Keratinocyte (primary cell): ENCODE data around the gene ALCAM. TPM values are rescaled to one million over a fixed set of nuclear protein-coding genes. Genes with fewer than 3 reads are reported as not detected.
A peak's percentile ranks its signal among the peaks of the same experiment; 100 is the strongest.
"Not testable (repeated sequence)": the region's sequence is repeated elsewhere in the genome, so short reads cannot be mapped to it uniquely, and the experiment has no call there.

Source experiments
- DNase-seq: peaks from one replicate; pipeline ENCODE4 v3.0.0-alpha.2; 2011; ENCODE audit warnings: low read depth, missing footprints, low spot score
- FAIRE-seq: peaks from 2 replicates; lab custom pipeline; 2011; peaks lifted over from hg19 to GRCh38; lab: Jason Lieb, UNC
- H2AFZ ChIP-seq: 2 replicates; pipeline ENCODE4 v1.6.0; 2012; ENCODE audit warnings: low read length, control low read depth, inconsistent platforms; ENCODE audit not compliant: control insufficient read depth
- H3K27ac ChIP-seq: 2 replicates; pipeline ENCODE4 v1.5.1; 2011; ENCODE audit warnings: low read length; ENCODE audit not compliant: control insufficient read depth, insufficient read depth
- H3K27me3 ChIP-seq: 3 replicates; pipeline ENCODE4 v1.6.0; 2011; ENCODE audit warnings: low read length; ENCODE audit not compliant: control insufficient read depth, insufficient read depth; ENCODE audit errors: extremely low read depth
- H3K36me3 ChIP-seq, 2 experiments: 2 replicates in 1 of 2; 3 replicates in 1 of 2; pipeline ENCODE4 v1.5.1; 2011; ENCODE audit warnings: low read length in 2 of 2, mild to moderate bottlenecking in 1 of 2; ENCODE audit not compliant: control insufficient read depth in 2 of 2, insufficient read depth in 2 of 2; ENCODE audit errors: extremely low read depth in 1 of 2
- H3K4me1 ChIP-seq: 3 replicates; pipeline ENCODE4 v1.5.1; 2011; ENCODE audit warnings: low read length; ENCODE audit not compliant: control insufficient read depth, insufficient read depth; ENCODE audit errors: extremely low read depth
- H3K4me2 ChIP-seq: 3 replicates; pipeline ENCODE4 v1.6.0; 2011; ENCODE audit warnings: low read depth, low read length; ENCODE audit not compliant: control insufficient read depth, insufficient read depth; ENCODE audit errors: extremely low read depth
- H3K4me3 ChIP-seq, 3 experiments: fragments of 200-600 bp in 1 of 3; sonication (generic) in 1 of 3; 2 replicates in 2 of 3; 3 replicates in 1 of 3; pipeline ENCODE4 v1.5.1; 2011 to 2016; ENCODE audit warnings: low read length in 3 of 3, mild to moderate bottlenecking in 3 of 3, control low read depth in 2 of 3, inconsistent platforms in 1 of 3, low read depth in 1 of 3, mixed read lengths in 1 of 3, mixed run types in 1 of 3, moderate library complexity in 1 of 3; ENCODE audit not compliant: control insufficient read depth in 2 of 3, insufficient read depth in 2 of 3; ENCODE audit errors: extremely low read depth in 1 of 3
- H3K79me2 ChIP-seq: 2 replicates; pipeline ENCODE4 v1.6.0; 2012; ENCODE audit warnings: low read length; ENCODE audit not compliant: control insufficient read depth, insufficient read depth
- H3K9ac ChIP-seq: 3 replicates; pipeline ENCODE4 v1.6.0; 2011; ENCODE audit warnings: low read length; ENCODE audit not compliant: control insufficient read depth, insufficient read depth; ENCODE audit errors: extremely low read depth
- H3K9me1 ChIP-seq: 3 replicates; pipeline ENCODE4 v1.6.0; 2011; ENCODE audit warnings: low read length; ENCODE audit not compliant: control insufficient read depth, insufficient read depth; ENCODE audit errors: extremely low read depth
- H3K9me3 ChIP-seq: 2 replicates; pipeline ENCODE4 v1.5.1; 2012; ENCODE audit warnings: low read depth, low read length; ENCODE audit not compliant: control insufficient read depth
- H4K20me1 ChIP-seq: 3 replicates; pipeline ENCODE4 v1.6.0; 2011; ENCODE audit warnings: low read length; ENCODE audit not compliant: control insufficient read depth, insufficient read depth; ENCODE audit errors: extremely low read depth
- EZH2 ChIP-seq: IDR thresholded peaks from one replicate; pipeline ENCODE4 v1.6.1; 2012; ENCODE audit warnings: inconsistent platforms, mild to moderate bottlenecking, low read length, moderate library complexity
- dilution Hi-C: fragments of 300-500 bp; cut with MboI; formaldehyde crosslinking; loops from one replicate; pipeline ENCODE4 v1.7.0; 2020; ENCODE audit warnings: low sequenced_read_pairs; ENCODE audit not compliant: extremely low pct_ligation_motif_present
- polyA plus RNA-seq, 5 experiments: library from polyadenylated mRNA; depleted of rRNA in 3 of 5; stranded (reverse) in 3 of 5; stranded (forward) in 1 of 5; unstranded in 1 of 5; fragments of >200 nt; gene quantifications; 1 replicate in 1 of 5; 2 replicates in 3 of 5; 3 replicates in 1 of 5; pipeline versions ENCODE4 v1.2.1 to v1.2.3, GENCODE V29; 2011 to 2012; ENCODE audit warnings: missing spikeins in 2 of 5, low read depth in 1 of 5, low replicate concordance in 1 of 5
- TF ChIP-seq, protein P1 (sequence below), 3 experiments: IDR thresholded peaks in 1 of 3; conservative IDR thresholded peaks in 1 of 3; optimal IDR thresholded peaks in 1 of 3; 2 replicates in 2 of 3; 3 replicates in 1 of 3; pipeline versions ENCODE3 to v1.5.1; 2011; ENCODE audit warnings: low read length in 3 of 3, mild to moderate bottlenecking in 3 of 3, moderate library complexity in 2 of 3, control low read depth in 1 of 3, inconsistent platforms in 1 of 3; ENCODE audit not compliant: insufficient read depth in 2 of 3; ENCODE audit errors: extremely low read depth in 1 of 3

Gene ALCAM
- polyA plus RNA-seq, 1 donor (not counting 4 experiments of a cell fraction or from before 2014, with no cell fraction given) = 71.3 TPM

GRCh38 chr3:105401691-105402149 is 35.0 kb downstream of the ALCAM start:
- H3K4me2 ChIP-seq = peak overlapping the region; percentile 59
- peaks cover 0 to 3% of the 10 kb centered on the region in 2 experiments for H3K36me3 ChIP-seq
- H3K9ac ChIP-seq = peak overlapping the region; percentile 59
- TF ChIP-seq EZH2 = no peak
- TF ChIP-seq, protein P1, sequence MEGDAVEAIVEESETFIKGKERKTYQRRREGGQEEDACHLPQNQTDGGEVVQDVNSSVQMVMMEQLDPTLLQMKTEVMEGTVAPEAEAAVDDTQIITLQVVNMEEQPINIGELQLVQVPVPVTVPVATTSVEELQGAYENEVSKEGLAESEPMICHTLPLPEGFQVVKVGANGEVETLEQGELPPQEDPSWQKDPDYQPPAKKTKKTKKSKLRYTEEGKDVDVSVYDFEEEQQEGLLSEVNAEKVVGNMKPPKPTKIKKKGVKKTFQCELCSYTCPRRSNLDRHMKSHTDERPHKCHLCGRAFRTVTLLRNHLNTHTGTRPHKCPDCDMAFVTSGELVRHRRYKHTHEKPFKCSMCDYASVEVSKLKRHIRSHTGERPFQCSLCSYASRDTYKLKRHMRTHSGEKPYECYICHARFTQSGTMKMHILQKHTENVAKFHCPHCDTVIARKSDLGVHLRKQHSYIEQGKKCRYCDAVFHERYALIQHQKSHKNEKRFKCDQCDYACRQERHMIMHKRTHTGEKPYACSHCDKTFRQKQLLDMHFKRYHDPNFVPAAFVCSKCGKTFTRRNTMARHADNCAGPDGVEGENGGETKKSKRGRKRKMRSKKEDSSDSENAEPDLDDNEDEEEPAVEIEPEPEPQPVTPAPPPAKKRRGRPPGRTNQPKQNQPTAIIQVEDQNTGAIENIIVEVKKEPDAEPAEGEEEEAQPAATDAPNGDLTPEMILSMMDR (optimal IDR thresholded peaks at IDR 0.05 in 1 of 3, IDR thresholded peaks at IDR 0.05 in 1 of 3, conservative IDR thresholded peaks at IDR 0.05 in 1 of 3; ENCODE audit: extremely low read depth in 1 of 3, insufficient read depth in 2 of 3, low read length in 3 of 3) = no peak
- peak overlapping the region in 2 of 3 experiments; percentile 3 to 38 for H3K4me3 ChIP-seq
- FAIRE-seq (peak; percentile 13), DNase-seq (no peak)
- no peaks in the 10 kb centered on the region for H3K27me3 ChIP-seq
- peaks cover 27% of the 10 kb centered on the region for H3K79me2 ChIP-seq
- peaks cover 34% of the 10 kb centered on the region for H3K4me1 ChIP-seq
- dilution Hi-C loops = no loop called here
- H4K20me1 ChIP-seq = no peaks in the 10 kb centered on the region
- no peak overlapping the region for H2AFZ ChIP-seq
- peak overlapping the region; percentile 88 for H3K27ac ChIP-seq
- peaks cover 6% of the 10 kb centered on the region for H3K9me3 ChIP-seq
- no peaks in the 10 kb centered on the region for H3K9me1 ChIP-seq

GRCh38 chr3:105402287-105402801 is 35.6 kb downstream of the ALCAM start:
- peaks cover 0 to 3% of the 10 kb centered on the region in 2 experiments for H3K36me3 ChIP-seq
- H3K27me3 ChIP-seq = no peaks in the 10 kb centered on the region
- H3K4me3 ChIP-seq = peak overlapping the region in 2 of 3 experiments; percentile 3 to 38
- no peaks in the 10 kb centered on the region for H4K20me1 ChIP-seq
- FAIRE-seq (peak; percentile 86), DNase-seq (peak; percentile 89)
- dilution Hi-C loops = no loop called here
- H3K9ac ChIP-seq = peak overlapping the region; percentile 59
- TF ChIP-seq, protein P1 (optimal IDR thresholded peaks at IDR 0.05 in 1 of 3, IDR thresholded peaks at IDR 0.05 in 1 of 3, conservative IDR thresholded peaks at IDR 0.05 in 1 of 3; ENCODE audit: extremely low read depth in 1 of 3, insufficient read depth in 2 of 3, low read length in 3 of 3) = no peak
- TF ChIP-seq EZH2 = no peak
- H3K27ac ChIP-seq = peak overlapping the region; percentile 88
- H3K4me2 ChIP-seq = peak overlapping the region; percentile 59
- H3K79me2 ChIP-seq = peaks cover 22% of the 10 kb centered on the region
- peaks cover 34% of the 10 kb centered on the region for H3K4me1 ChIP-seq
- no peaks in the 10 kb centered on the region for H3K9me1 ChIP-seq
- H3K9me3 ChIP-seq = peaks cover 6% of the 10 kb centered on the region
- H2AFZ ChIP-seq = no peak overlapping the region

- H3K36me3 ChIP-seq, FAIRE-seq, H3K9me1 ChIP-seq, DNase-seq, H3K4me2 ChIP-seq, H2AFZ ChIP-seq, H4K20me1 ChIP-seq, H3K9me3 ChIP-seq, H3K9ac ChIP-seq, dilution Hi-C loops, H3K4me3 ChIP-seq, H3K27me3 ChIP-seq: not testable (repeated sequence)
- H3K79me2 ChIP-seq = peaks cover 19% of the 10 kb centered on the region
- H3K27ac ChIP-seq = peak overlapping the region; percentile 88
- H3K4me1 ChIP-seq = peaks cover 34% of the 10 kb centered on the region
These were observed 36.3 kb downstream of the ALCAM start for GRCh38 chr3:105403034-105403433.
